Activated T-cell treated with anti-CD3 and anti-CD28 coated beads, Interleukin-2, amount 50 U/mL, for 72 hours (primary cell): ENCODE data around the gene KRT31. TPM values are rescaled to one million over a fixed set of nuclear protein-coding genes. Genes with fewer than 3 reads are reported as not detected.

Experiments
- total RNA-seq, 2 donors: library from RNA; stranded (reverse); gene quantifications; one replicate each; pipeline ENCODE4 v1.2.3, GENCODE V29; 2022

Gene KRT31
- total RNA-seq, 2 donors from 2014 or later, result not detected

Other genes starting within 250 kb of the KRT31 start
- gene KRTAP4-5, start 247.8 kb downstream of the KRT31 start, total RNA-seq, result not detected
- not detected for gene KRTAP4-4, start 236.9 kb downstream of the KRT31 start, total RNA-seq
- gene KRTAP4-3, start 229.4 kb downstream of the KRT31 start, total RNA-seq, result not detected
- gene KRTAP4-2, start 219.4 kb downstream of the KRT31 start, total RNA-seq, result not detected
- gene KRTAP4-1, start 212.7 kb downstream of the KRT31 start, total RNA-seq, result not detected
- gene KRTAP9-1, start 207.7 kb downstream of the KRT31 start, total RNA-seq, result not detected
- gene KRTAP9-2, start 171.0 kb downstream of the KRT31 start, total RNA-seq, result not detected
- not detected for gene KRTAP9-3, start 165.2 kb downstream of the KRT31 start, total RNA-seq
- gene KRTAP9-8, start 159.6 kb downstream of the KRT31 start, total RNA-seq, result not detected
- not detected for gene KRTAP9-4, start 147.9 kb downstream of the KRT31 start, total RNA-seq
- not detected for gene KRTAP9-9, start 142.2 kb downstream of the KRT31 start, total RNA-seq
- gene KRTAP9-6, start 132.2 kb downstream of the KRT31 start, total RNA-seq, result not detected
- gene KRTAP9-7, start 121.9 kb downstream of the KRT31 start, total RNA-seq, result not detected
- gene KRTAP29-1, start 94.8 kb downstream of the KRT31 start, total RNA-seq, result not detected
- not detected for gene KRTAP16-1, start 88.3 kb downstream of the KRT31 start, total RNA-seq
- not detected for gene KRTAP17-1, start 81.9 kb downstream of the KRT31 start, total RNA-seq
- not detected for gene KRT33A, start 46.8 kb downstream of the KRT31 start, total RNA-seq
- not detected for gene KRT33B, start 27.8 kb downstream of the KRT31 start, total RNA-seq
- gene KRT34, start 15.3 kb downstream of the KRT31 start, total RNA-seq, result not detected
- not detected for gene KRT37, start 27.0 kb upstream of the KRT31 start, total RNA-seq
- gene KRT38, start 43.4 kb upstream of the KRT31 start, total RNA-seq, result not detected
- not detected for gene KRT32, start 69.8 kb upstream of the KRT31 start, total RNA-seq
- not detected for gene KRT35, start 83.5 kb upstream of the KRT31 start, total RNA-seq
- gene KRT36, start 92.3 kb upstream of the KRT31 start, total RNA-seq, result not detected
- gene KRT13, start 108.0 kb upstream of the KRT31 start, total RNA-seq, result not detected
- not detected for gene KRT15, start 121.3 kb upstream of the KRT31 start, total RNA-seq
- not detected for gene KRT19, start 130.7 kb upstream of the KRT31 start, total RNA-seq
- not detected for gene KRT9, start 174.5 kb upstream of the KRT31 start, total RNA-seq
- not detected for gene KRT14, start 189.3 kb upstream of the KRT31 start, total RNA-seq
- not detected for gene KRT16, start 215.2 kb upstream of the KRT31 start, total RNA-seq
- gene KRT17, start 227.0 kb upstream of the KRT31 start, total RNA-seq, result under 1 TPM in 1 of 2 donors, not detected in 1; 0.63 TPM